Astrocyte (in vitro differentiated cells and primary cell): ENCODE measurements around the gene PLA2G4D. TPM values are rescaled to one million over a fixed set of nuclear protein-coding genes. Genes with fewer than 3 reads are reported as not detected.

Source experiments
- DNase-seq: peaks from one replicate; pipeline ENCODE4 v3.0.0-alpha.2; 2010; ENCODE audit warnings: low read depth
- FAIRE-seq: peaks from 2 replicates; lab custom pipeline; 2011; peaks lifted over from hg19 to GRCh38; lab: Jason Lieb, UNC
- H2AFZ ChIP-seq: 2 replicates; pipeline ENCODE4 v1.6.0; 2012; ENCODE audit warnings: low read depth, low read length, inconsistent platforms
- H3K27ac ChIP-seq: 2 replicates; pipeline ENCODE4 v1.5.1; 2011; ENCODE audit warnings: low read depth, low read length, inconsistent platforms
- H3K27me3 ChIP-seq: 2 replicates; pipeline ENCODE4 v1.6.0; 2011; ENCODE audit warnings: low read length, inconsistent platforms; ENCODE audit not compliant: insufficient read depth
- H3K36me3 ChIP-seq: 2 replicates; pipeline ENCODE4 v1.5.1; 2011; ENCODE audit warnings: low read length, inconsistent platforms; ENCODE audit not compliant: insufficient read depth
- H3K4me1 ChIP-seq: 2 replicates; pipeline ENCODE4 v1.5.1; 2011; ENCODE audit warnings: low read length, inconsistent platforms; ENCODE audit not compliant: insufficient read depth
- H3K4me2 ChIP-seq: 2 replicates; pipeline ENCODE4 v1.6.0; 2012; ENCODE audit warnings: low read length, inconsistent platforms
- H3K4me3 ChIP-seq: 2 replicates; pipeline ENCODE4 v1.5.1; 2011; ENCODE audit warnings: low read depth, mild to moderate bottlenecking, low read length, inconsistent platforms; ENCODE audit not compliant: insufficient read depth
- H3K79me2 ChIP-seq: 2 replicates; pipeline ENCODE4 v1.6.0; 2012; ENCODE audit warnings: mild to moderate bottlenecking, low read length, inconsistent platforms; ENCODE audit not compliant: insufficient read depth
- H3K9ac ChIP-seq: 2 replicates; pipeline ENCODE4 v1.6.0; 2012; ENCODE audit warnings: mild to moderate bottlenecking, low read length, inconsistent platforms
- H3K9me3 ChIP-seq: 2 replicates; pipeline ENCODE4 v1.5.1; 2012; ENCODE audit warnings: low read depth, mild to moderate bottlenecking, low read length, inconsistent platforms; ENCODE audit not compliant: insufficient read depth
- H4K20me1 ChIP-seq: 2 replicates; pipeline ENCODE4 v1.6.0; 2012; ENCODE audit warnings: low read length, inconsistent platforms; ENCODE audit not compliant: insufficient read depth
- H3K27ac Mint-ChIP-seq: one replicate; pipeline ENCODE4 v1.8.0; 2021; ENCODE audit warnings: mild to moderate bottlenecking, mixed read lengths; ENCODE audit not compliant: unreplicated experiment
- H3K27me3 Mint-ChIP-seq: one replicate; pipeline ENCODE4 v1.8.0; 2021; ENCODE audit warnings: low read depth, mixed read lengths; ENCODE audit not compliant: unreplicated experiment
- H3K36me3 Mint-ChIP-seq: one replicate; pipeline ENCODE4 v1.8.0; 2021; ENCODE audit warnings: low read depth, mixed read lengths; ENCODE audit not compliant: unreplicated experiment
- H3K4me1 Mint-ChIP-seq: one replicate; pipeline ENCODE4 v1.8.0; 2021; ENCODE audit warnings: low read depth, mixed read lengths; ENCODE audit not compliant: unreplicated experiment
- H3K4me3 Mint-ChIP-seq: one replicate; pipeline ENCODE4 v1.8.0; 2021; ENCODE audit warnings: mild to moderate bottlenecking, moderate library complexity, mixed read lengths; ENCODE audit not compliant: unreplicated experiment
- H3K9me3 Mint-ChIP-seq: one replicate; pipeline ENCODE4 v1.8.0; 2021; ENCODE audit warnings: mild to moderate bottlenecking, mixed read lengths; ENCODE audit not compliant: unreplicated experiment
- CTCF ChIP-seq: IDR thresholded peaks from 2 replicates; pipeline ENCODE4 v1.5.1; 2011; ENCODE audit warnings: low read depth, mild to moderate bottlenecking, inconsistent platforms, low read length, moderate library complexity; ENCODE audit not compliant: insufficient read depth
- EZH2 ChIP-seq: IDR thresholded peaks from 2 replicates; pipeline ENCODE4 v1.6.1; 2012; ENCODE audit warnings: mild to moderate bottlenecking, low read length, inconsistent platforms; ENCODE audit not compliant: insufficient read depth
- total RNA-seq: library from RNA; stranded (reverse); gene quantifications from 2 replicates; pipeline ENCODE4 v1.2.1, GENCODE V29; 2021

The PLA2G4D gene
- total RNA-seq, 1 donor from 2014 or later, result not detected

- Mint-ChIP-seq H3K27me3 (peaks cover 27% of the 10 kb centered on the region), H3K27ac (no peak overlapping the region), H3K9me3 (peaks cover 7% of the 10 kb centered on the region), H3K4me3 (no peak overlapping the region), H3K36me3 (no peaks in the 10 kb centered on the region), H3K4me1 (peaks cover 14% of the 10 kb centered on the region)
- Histone ChIP-seq H3K4me1 (no peaks in the 10 kb centered on the region), H3K79me2 (no peaks in the 10 kb centered on the region), H3K4me3 (no peak overlapping the region), H3K4me2 (no peak overlapping the region), H3K9me3 (no peaks in the 10 kb centered on the region), H3K36me3 (no peaks in the 10 kb centered on the region), H2AFZ (no peak overlapping the region), H3K9ac (no peak overlapping the region), H3K27me3 (peaks cover 11% of the 10 kb centered on the region), H4K20me1 (no peaks in the 10 kb centered on the region), H3K27ac (no peak overlapping the region)
- FAIRE-seq, result no peak
- DNase-seq, result no peak
- TF ChIP-seq CTCF (no peak), EZH2 (no peak)
Observed at GRCh38 chr15:42069496-42070278, 24.7 kb downstream of the PLA2G4D start.

GRCh38 chr15:42069025-42069424 is 25.3 kb downstream of the PLA2G4D start:
- H3K4me1 Mint-ChIP-seq, result peaks cover 14% of the 10 kb centered on the region
- no peak overlapping the region for H3K4me3 Mint-ChIP-seq
- H3K36me3 Mint-ChIP-seq, result no peaks in the 10 kb centered on the region

More at GRCh38 chr15:42069025-42069424, 25.3 kb downstream of the PLA2G4D start:
- H3K4me1 ChIP-seq, result no peaks in the 10 kb centered on the region
- H3K36me3 ChIP-seq, result no peaks in the 10 kb centered on the region
- H3K27ac ChIP-seq, result no peak overlapping the region
- no peak overlapping the region for H3K4me2 ChIP-seq
- Mint-ChIP-seq H3K27ac (no peak overlapping the region), H3K9me3 (peaks cover 7% of the 10 kb centered on the region), H3K27me3 (peaks cover 24% of the 10 kb centered on the region)
- FAIRE-seq (no peak), DNase-seq (no peak)
- no peaks in the 10 kb centered on the region for H3K79me2 ChIP-seq
- no peaks in the 10 kb centered on the region for H3K9me3 ChIP-seq
- H3K27me3 ChIP-seq, result peaks cover 8% of the 10 kb centered on the region
- no peak overlapping the region for H3K9ac ChIP-seq
- H2AFZ ChIP-seq, result no peak overlapping the region
- H3K4me3 ChIP-seq, result no peak overlapping the region
- H4K20me1 ChIP-seq, result no peaks in the 10 kb centered on the region
- no peak for TF ChIP-seq CTCF
- TF ChIP-seq EZH2, result no peak
